GM21619 (cell line): ENCODE results near the gene BNC2.
"Not testable (repeated sequence)": the region's sequence is repeated elsewhere in the genome, so short reads cannot be mapped to it uniquely, and the experiment has no call there.

Experiments used
- ATAC-seq: cut with Tn5 transposase; IDR thresholded peaks from one replicate; pipeline ENCODE4 v1.9.1; 2021; ENCODE audit not compliant: unreplicated experiment

BNC2 gene

GRCh38 chr9:16461137-16461840, 409.2 kb downstream of the BNC2 start:
- ATAC-seq = no peak

- no peak for ATAC-seq
Observed at GRCh38 chr9:16460696-16461095, 409.8 kb downstream of the BNC2 start.

GRCh38 chr9:16459421-16460148, 410.9 kb downstream of the BNC2 start:
- no peak for ATAC-seq

- ATAC-seq = no peak
Observed at GRCh38 chr9:16458696-16459420, 411.6 kb downstream of the BNC2 start.

- no peak for ATAC-seq
Observed at GRCh38 chr9:16455842-16456241, 414.6 kb downstream of the BNC2 start.

GRCh38 chr9:16453390-16453789, 417.1 kb downstream of the BNC2 start:
- no peak for ATAC-seq

GRCh38 chr9:16450578-16450977, 419.9 kb downstream of the BNC2 start:
- no peak for ATAC-seq

- no peak for ATAC-seq
Observed at GRCh38 chr9:16450043-16450442, 420.4 kb downstream of the BNC2 start.

GRCh38 chr9:16449076-16449730, 421.3 kb downstream of the BNC2 start:
- no peak for ATAC-seq

- no peak for ATAC-seq
Observed at GRCh38 chr9:16447946-16448345, 422.5 kb downstream of the BNC2 start.

GRCh38 chr9:16446636-16447035, 423.8 kb downstream of the BNC2 start:
- ATAC-seq = no peak

GRCh38 chr9:16445141-16445920, 425.1 kb downstream of the BNC2 start:
- no peak for ATAC-seq

GRCh38 chr9:16442622-16443021, 427.8 kb downstream of the BNC2 start:
- ATAC-seq = no peak

GRCh38 chr9:16441791-16442190, 428.7 kb downstream of the BNC2 start:
- ATAC-seq = no peak

- not testable (repeated sequence) for ATAC-seq
Observed at GRCh38 chr9:16438831-16439230, 431.6 kb downstream of the BNC2 start.

- no peak for ATAC-seq
Observed at GRCh38 chr9:16436545-16436944, 433.9 kb downstream of the BNC2 start.

GRCh38 chr9:16434526-16434925, 435.9 kb downstream of the BNC2 start:
- ATAC-seq = no peak

GRCh38 chr9:16433494-16433893, 437.0 kb downstream of the BNC2 start:
- no peak for ATAC-seq

GRCh38 chr9:16431666-16432392, 438.6 kb downstream of the BNC2 start:
- ATAC-seq = no peak

- ATAC-seq = no peak
Observed at GRCh38 chr9:16429671-16430070, 440.8 kb downstream of the BNC2 start.
